Mesendoderm (in vitro differentiated cells): ENCODE data around the gene JAK3. TPM values are rescaled to one million over a fixed set of nuclear protein-coding genes. Genes with fewer than 3 reads are reported as not detected.
A peak's percentile ranks its signal among the peaks of the same experiment; 100 is the strongest.
"Not testable (repeated sequence)": the region's sequence is repeated elsewhere in the genome, so short reads cannot be mapped to it uniquely, and the experiment has no call there.

Source experiments
- DNase-seq: peaks from one replicate; pipeline ENCODE4 v3.0.0; 2013
- H2AK5ac ChIP-seq: 2 replicates; pipeline ENCODE4 v1.6.1; 2013; ENCODE audit warnings: low read length, inconsistent platforms
- H2BK120ac ChIP-seq: 2 replicates; pipeline ENCODE4 v1.6.1; 2013; ENCODE audit warnings: low read depth, mild to moderate bottlenecking, low read length, moderate library complexity, mixed read lengths
- H2BK15ac ChIP-seq: replicated peaks from 2 replicates; pipeline ENCODE4 v1.6.1; 2013; ENCODE audit warnings: low read depth, mild to moderate bottlenecking, moderate library complexity
- H2BK5ac ChIP-seq: 2 replicates; pipeline ENCODE4 v1.6.1; 2013; ENCODE audit warnings: low read length, inconsistent platforms
- H3K18ac ChIP-seq: 2 replicates; pipeline ENCODE4 v1.6.1; 2013; ENCODE audit warnings: mild to moderate bottlenecking, low read length, mixed read lengths
- H3K23ac ChIP-seq: one replicate; pipeline ENCODE4 v1.6.1; 2013; ENCODE audit warnings: low read length
- H3K27ac ChIP-seq: 2 replicates; pipeline ENCODE4 v1.5.1; 2013; ENCODE audit warnings: low read depth, mild to moderate bottlenecking, inconsistent platforms, low read length, moderate library complexity
- H3K27me3 ChIP-seq: 2 replicates; pipeline ENCODE4 v1.6.1; 2013; ENCODE audit warnings: low read length, control low read depth, mild to moderate bottlenecking, inconsistent platforms; ENCODE audit not compliant: insufficient read depth, poor library complexity
- H3K36me3 ChIP-seq: 2 replicates; pipeline ENCODE4 v1.6.1; 2013; ENCODE audit warnings: low read length, inconsistent platforms; ENCODE audit not compliant: control insufficient read depth, insufficient read depth
- H3K4ac ChIP-seq: one replicate; pipeline ENCODE4 v1.6.1; 2013; ENCODE audit warnings: low read depth, mild to moderate bottlenecking, low read length, moderate library complexity
- H3K4me1 ChIP-seq: 2 replicates; pipeline ENCODE4 v1.6.1; 2013; ENCODE audit warnings: low read depth, low read length, inconsistent platforms; ENCODE audit not compliant: control insufficient read depth
- H3K4me2 ChIP-seq: 2 replicates; pipeline ENCODE4 v1.6.1; 2013; ENCODE audit warnings: low read length
- H3K4me3 ChIP-seq: 2 replicates; pipeline ENCODE4 v1.5.1; 2013; ENCODE audit warnings: mild to moderate bottlenecking, low read length
- H3K56ac ChIP-seq: one replicate; pipeline ENCODE4 v1.6.1; 2013; ENCODE audit warnings: low read length
- H3K79me1 ChIP-seq: 2 replicates; pipeline ENCODE4 v1.6.1; 2013; ENCODE audit warnings: low read length, inconsistent platforms
- H3K79me2 ChIP-seq: 2 replicates; pipeline ENCODE4 v1.6.1; 2013; ENCODE audit warnings: mild to moderate bottlenecking, low read length; ENCODE audit not compliant: control insufficient read depth, insufficient read depth
- H3K9ac ChIP-seq: 2 replicates; pipeline ENCODE4 v1.6.1; 2013; ENCODE audit warnings: low read length, inconsistent platforms
- H4K5ac ChIP-seq: one replicate; pipeline ENCODE4 v1.6.1; 2013; ENCODE audit warnings: low read length
- H4K8ac ChIP-seq: one replicate; pipeline ENCODE4 v1.6.1; 2013; ENCODE audit warnings: low read depth, mild to moderate bottlenecking, control low read depth, low read length, moderate library complexity
- WGBS: extraction: QIAGEN DNeasy Blood & Tissue Kit; methylation state at CpG from one replicate; pipeline ENCODE4 v1.1.7; 2013; ENCODE audit warnings: low lambda C conversion rate, missing lambda C conversion rate; ENCODE audit not compliant: insufficient coverage; ENCODE audit errors: extremely low coverage; 5-methylcytosine and 5-hydroxymethylcytosine counted together
- polyA plus RNA-seq, 2 experiments: library from polyadenylated mRNA; stranded (reverse); fragments of 200-250 nt; gene quantifications; one replicate each; pipeline ENCODE4 v1.2.3, GENCODE V29; 2013

JAK3 gene
- 1.2 TPM for polyA plus RNA-seq (2013, experiment 1 of 2)
- 1.1 TPM for polyA plus RNA-seq (2013, experiment 2 of 2)

DNA sequence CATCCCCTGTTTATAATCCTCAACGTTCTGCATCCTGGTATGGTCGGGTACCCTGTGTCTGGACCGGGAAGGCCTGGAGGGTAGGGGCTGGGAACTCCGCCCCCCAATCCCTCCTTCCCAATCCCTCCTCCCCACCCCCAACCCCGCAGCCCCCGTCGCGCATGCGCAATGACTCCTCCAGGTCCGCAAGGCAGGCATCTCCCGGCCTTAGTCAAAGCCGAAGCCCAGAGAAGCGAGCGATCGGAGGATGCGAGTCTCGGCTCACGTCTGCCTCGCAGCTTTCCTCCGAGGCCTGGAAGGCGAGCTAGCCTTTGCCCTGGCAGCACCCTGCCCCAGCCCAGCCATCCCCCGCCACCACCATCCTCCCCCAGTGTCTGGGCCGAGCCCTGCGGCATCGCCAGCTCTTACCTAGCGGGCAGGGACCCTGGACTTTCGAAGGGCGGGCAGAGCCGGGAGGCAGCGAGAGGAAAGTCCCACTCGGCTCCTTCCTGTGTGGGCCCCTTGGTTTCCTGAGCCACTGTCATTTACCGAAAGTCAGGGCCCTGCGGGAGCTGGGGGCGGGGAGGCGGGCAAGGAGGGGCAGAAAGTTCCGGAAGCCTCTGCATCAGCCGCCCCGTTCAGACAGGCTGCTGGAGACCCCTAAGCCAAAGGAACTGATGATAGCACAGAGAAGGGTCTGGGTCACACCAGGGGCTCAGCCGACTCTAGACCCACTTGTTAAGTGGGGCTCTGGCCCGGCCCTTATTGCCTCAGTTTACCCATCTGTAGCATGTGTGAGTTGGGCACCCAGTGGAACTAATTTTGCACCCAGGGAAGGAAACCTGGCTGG is at the start of gene JAK3:
JAK3 (minus strand) TSS at position 445 of the 829 bp plus-strand sequence. CDS start 3,565 bp downstream, outside the sequence.
- WGBS, result no CpG with 5 or more reads among the region's 40 CpGs

DNA sequence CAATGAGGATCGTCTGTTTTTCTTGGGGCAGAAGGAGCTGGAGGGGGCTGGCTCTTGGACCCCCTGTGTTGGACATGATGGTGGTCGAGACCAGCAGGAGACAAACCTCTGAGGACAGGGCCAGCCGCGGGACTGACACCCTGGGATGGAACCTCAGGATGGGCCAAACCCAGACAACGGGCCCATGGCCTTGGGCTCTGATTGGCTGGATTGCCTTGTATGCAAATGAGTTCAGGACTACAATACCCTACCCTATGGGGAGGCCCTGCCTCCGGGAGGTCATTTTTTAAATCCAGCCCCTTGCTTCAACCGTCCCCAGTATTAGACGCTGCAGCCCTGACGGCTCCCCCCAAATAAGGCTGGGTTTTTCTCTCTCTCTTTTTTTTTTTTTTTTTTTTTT is 46.0 kb upstream of the JAK3 start:
- no peak overlapping the region for H4K8ac ChIP-seq
- no peak overlapping the region for H2BK120ac ChIP-seq
- H3K79me1 ChIP-seq, result no peaks in the 10 kb centered on the region
- no peak overlapping the region for H3K9ac ChIP-seq
- no peaks in the 10 kb centered on the region for H3K4me1 ChIP-seq
- H3K79me2 ChIP-seq, result no peaks in the 10 kb centered on the region
- DNase-seq, result no peak
- H3K4me2 ChIP-seq, result no peak overlapping the region
- H3K56ac ChIP-seq, result no peak overlapping the region
- no peak overlapping the region for H3K27ac ChIP-seq
- no peak overlapping the region for H2BK5ac ChIP-seq
- WGBS, result no CpG with 5 or more reads among the region's 9 CpGs
- H2AK5ac ChIP-seq, result no peak overlapping the region
- no peak overlapping the region for H3K4ac ChIP-seq
- no peak overlapping the region for H2BK15ac ChIP-seq
- no peak overlapping the region for H3K4me3 ChIP-seq
- H3K18ac ChIP-seq, result no peak overlapping the region
- no peaks in the 10 kb centered on the region for H3K27me3 ChIP-seq
- no peak overlapping the region for H3K23ac ChIP-seq
- no peak overlapping the region for H4K5ac ChIP-seq
- H3K36me3 ChIP-seq, result no peaks in the 10 kb centered on the region

More for the DNA sequence above, at the start of gene JAK3:
- no peak within 1 kb of the TSS for H2AK5ac ChIP-seq
- peak within 1 kb of the TSS; percentile 36 for H3K4me2 ChIP-seq
- no peaks in the 10 kb centered on the region for H3K4me1 ChIP-seq
- peak within 1 kb of the TSS; percentile 33 for H3K18ac ChIP-seq
- no peak within 1 kb of the TSS for H3K4me3 ChIP-seq
- H2BK5ac ChIP-seq, result no peak within 1 kb of the TSS
- H2BK120ac ChIP-seq, result no peak within 1 kb of the TSS
- H4K8ac ChIP-seq, result no peak within 1 kb of the TSS
- no peak within 1 kb of the TSS for H4K5ac ChIP-seq
- no peaks in the 10 kb centered on the region for H3K79me1 ChIP-seq
- H3K27me3 ChIP-seq, result no peaks in the 10 kb centered on the region
- H3K36me3 ChIP-seq, result no peaks in the 10 kb centered on the region
- no peak within 1 kb of the TSS for H3K27ac ChIP-seq
- no peaks in the 10 kb centered on the region for H3K79me2 ChIP-seq
- no peak within 1 kb of the TSS for H3K23ac ChIP-seq
- no peak within 1 kb of the TSS for H2BK15ac ChIP-seq
- peak within 1 kb of the TSS; percentile 56 for H3K9ac ChIP-seq
- H3K56ac ChIP-seq, result peak within 1 kb of the TSS; percentile 95
- peak; percentile 92 for DNase-seq
- H3K4ac ChIP-seq, result peak within 1 kb of the TSS; percentile 46

DNA sequence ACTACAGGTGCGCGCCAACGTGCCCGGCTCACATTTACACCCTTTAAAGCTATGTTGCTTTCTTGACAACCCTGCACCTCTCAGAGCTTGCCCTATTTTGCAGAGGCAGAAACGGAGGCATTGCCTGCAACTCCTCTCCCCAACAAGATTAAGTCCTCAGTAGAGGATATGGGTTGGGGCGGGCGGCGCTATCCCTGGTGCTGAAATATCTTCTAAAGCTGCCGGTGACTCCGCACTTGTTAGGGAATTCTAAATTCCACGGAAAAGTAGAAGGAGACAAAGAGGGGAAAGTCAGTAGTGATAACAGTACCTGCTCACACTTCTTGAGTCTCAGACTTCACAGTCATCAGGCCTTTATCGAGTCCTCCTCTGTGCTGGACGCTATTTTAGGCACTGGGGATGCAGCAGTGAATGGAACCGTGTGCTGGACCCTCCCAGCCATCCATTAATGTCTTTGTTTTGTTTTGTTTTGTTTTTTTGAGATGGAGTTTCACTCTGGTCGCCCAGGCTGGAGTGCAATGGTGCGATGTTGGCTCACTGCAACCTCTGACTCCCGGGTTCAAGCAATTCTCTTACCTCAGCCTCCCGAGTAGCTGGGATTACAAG is 41.9 kb upstream of the JAK3 start:
- H4K8ac ChIP-seq, result no peak overlapping the region

DNA sequence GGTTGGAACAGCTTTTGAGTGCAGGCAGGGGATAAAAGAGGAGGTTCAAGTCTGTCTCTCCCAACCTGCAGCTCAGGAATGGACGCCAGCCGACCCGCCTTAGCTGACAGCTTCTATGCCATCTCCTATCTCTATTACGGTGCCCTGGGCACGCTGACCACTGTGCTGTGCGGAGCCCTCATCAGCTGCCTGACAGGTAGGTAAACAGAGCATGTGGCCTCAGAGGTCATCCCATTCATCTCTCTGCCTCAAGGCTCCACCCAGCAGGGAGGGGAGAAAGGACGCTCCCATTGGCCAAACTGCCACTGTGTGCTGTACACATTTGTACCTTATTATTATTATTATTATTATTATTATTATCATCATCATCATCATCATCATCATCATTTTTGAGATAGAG is 40.5 kb upstream of the JAK3 start:
- no peaks in the 10 kb centered on the region for H3K79me2 ChIP-seq
- no peak overlapping the region for H4K8ac ChIP-seq
- H2BK120ac ChIP-seq, result no peak overlapping the region
- no peak overlapping the region for H3K56ac ChIP-seq
- H3K18ac ChIP-seq, result no peak overlapping the region
- H2AK5ac ChIP-seq, result no peak overlapping the region
- H2BK15ac ChIP-seq, result no peak overlapping the region
- no peaks in the 10 kb centered on the region for H3K4me1 ChIP-seq
- no peak overlapping the region for H3K4me2 ChIP-seq
- no peak overlapping the region for H3K23ac ChIP-seq
- DNase-seq, result no peak
- no peak overlapping the region for H4K5ac ChIP-seq
- no peak overlapping the region for H3K4me3 ChIP-seq
- H3K79me1 ChIP-seq, result no peaks in the 10 kb centered on the region
- no peak overlapping the region for H3K9ac ChIP-seq
- no peaks in the 10 kb centered on the region for H3K36me3 ChIP-seq
- no peak overlapping the region for H3K27ac ChIP-seq
- no CpG with 5 or more reads among the region's 7 CpGs for WGBS
- no peaks in the 10 kb centered on the region for H3K27me3 ChIP-seq
- H2BK5ac ChIP-seq, result no peak overlapping the region
- no peak overlapping the region for H3K4ac ChIP-seq

More for the DNA sequence above, 41.9 kb upstream of the JAK3 start:
- no peak overlapping the region for H4K5ac ChIP-seq
- H2AK5ac ChIP-seq, result no peak overlapping the region
- no peak overlapping the region for H3K4me2 ChIP-seq
- H3K79me2 ChIP-seq, result no peaks in the 10 kb centered on the region
- no peak overlapping the region for H2BK15ac ChIP-seq
- H3K23ac ChIP-seq, result no peak overlapping the region
- no peak overlapping the region for H3K56ac ChIP-seq
- peak; percentile 74 for DNase-seq
- WGBS, result no CpG with 5 or more reads among the region's 18 CpGs
- H3K36me3 ChIP-seq, result no peaks in the 10 kb centered on the region
- no peak overlapping the region for H3K27ac ChIP-seq
- H2BK120ac ChIP-seq, result no peak overlapping the region
- H3K79me1 ChIP-seq, result no peaks in the 10 kb centered on the region
- H3K9ac ChIP-seq, result no peak overlapping the region
- no peak overlapping the region for H3K4me3 ChIP-seq
- no peaks in the 10 kb centered on the region for H3K4me1 ChIP-seq
- no peaks in the 10 kb centered on the region for H3K27me3 ChIP-seq
- no peak overlapping the region for H2BK5ac ChIP-seq
- H3K18ac ChIP-seq, result no peak overlapping the region
- no peak overlapping the region for H3K4ac ChIP-seq

DNA sequence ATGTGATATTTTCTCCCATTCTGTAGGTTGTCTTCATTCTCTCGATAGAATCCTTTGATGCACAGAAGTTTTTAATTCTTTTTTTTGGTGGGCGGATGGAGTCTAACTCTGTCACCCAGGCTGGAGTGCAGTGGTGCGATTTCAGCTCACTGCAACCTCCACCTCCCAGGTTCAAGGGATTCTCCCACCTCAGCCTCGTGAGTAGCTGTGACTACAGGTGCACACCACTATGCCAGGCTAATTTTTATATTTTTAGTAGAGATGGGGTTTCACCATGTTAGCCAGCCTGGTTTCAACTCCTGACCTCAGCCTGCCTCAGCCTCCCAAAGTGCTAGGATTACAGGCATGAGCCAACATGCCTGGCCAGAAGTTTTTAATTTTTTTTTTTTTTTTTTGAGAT is 39.4 kb upstream of the JAK3 start:
- H3K18ac ChIP-seq, H3K79me1 ChIP-seq, H3K4me1 ChIP-seq, H3K27me3 ChIP-seq, H3K36me3 ChIP-seq, H2BK120ac ChIP-seq, H3K4me3 ChIP-seq, H2BK15ac ChIP-seq, DNase-seq, H3K56ac ChIP-seq, H3K4ac ChIP-seq, H4K8ac ChIP-seq, H4K5ac ChIP-seq, H3K79me2 ChIP-seq, H3K23ac ChIP-seq, H3K27ac ChIP-seq, H2BK5ac ChIP-seq, H3K4me2 ChIP-seq, H2AK5ac ChIP-seq, H3K9ac ChIP-seq: not testable (repeated sequence)
- WGBS, result no CpG with 5 or more reads among the region's 4 CpGs
